ENCODE results near the gene GCSH.

Gene GCSH

DNA sequence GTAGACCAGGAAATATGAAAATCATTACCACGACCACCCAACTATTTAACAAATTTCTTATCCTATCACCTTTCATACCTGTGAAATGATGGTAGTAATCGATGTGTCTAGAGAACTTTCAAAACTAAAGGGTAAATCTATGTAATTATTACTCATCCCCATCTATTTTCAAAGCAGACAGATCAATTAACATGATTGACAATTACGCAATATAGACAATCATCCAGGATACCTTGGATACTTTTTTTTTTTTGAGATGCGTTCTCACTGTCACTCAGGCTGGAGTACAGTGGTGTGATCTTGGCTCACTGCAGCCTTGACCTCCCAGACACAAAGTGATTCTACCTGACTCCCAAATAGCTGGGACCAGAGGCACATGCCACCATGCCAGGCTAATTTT lies 15.2 kb downstream of the GCSH start:
- DNase-seq (ENCODE audit: low read depth) = no peak
- TF ChIP-seq, protein P1, sequence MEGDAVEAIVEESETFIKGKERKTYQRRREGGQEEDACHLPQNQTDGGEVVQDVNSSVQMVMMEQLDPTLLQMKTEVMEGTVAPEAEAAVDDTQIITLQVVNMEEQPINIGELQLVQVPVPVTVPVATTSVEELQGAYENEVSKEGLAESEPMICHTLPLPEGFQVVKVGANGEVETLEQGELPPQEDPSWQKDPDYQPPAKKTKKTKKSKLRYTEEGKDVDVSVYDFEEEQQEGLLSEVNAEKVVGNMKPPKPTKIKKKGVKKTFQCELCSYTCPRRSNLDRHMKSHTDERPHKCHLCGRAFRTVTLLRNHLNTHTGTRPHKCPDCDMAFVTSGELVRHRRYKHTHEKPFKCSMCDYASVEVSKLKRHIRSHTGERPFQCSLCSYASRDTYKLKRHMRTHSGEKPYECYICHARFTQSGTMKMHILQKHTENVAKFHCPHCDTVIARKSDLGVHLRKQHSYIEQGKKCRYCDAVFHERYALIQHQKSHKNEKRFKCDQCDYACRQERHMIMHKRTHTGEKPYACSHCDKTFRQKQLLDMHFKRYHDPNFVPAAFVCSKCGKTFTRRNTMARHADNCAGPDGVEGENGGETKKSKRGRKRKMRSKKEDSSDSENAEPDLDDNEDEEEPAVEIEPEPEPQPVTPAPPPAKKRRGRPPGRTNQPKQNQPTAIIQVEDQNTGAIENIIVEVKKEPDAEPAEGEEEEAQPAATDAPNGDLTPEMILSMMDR (IDR thresholded peaks at IDR 0.05; ENCODE audit: control insufficient read depth, extremely low read depth, insufficient read depth) = no peak
- H3K4me3 ChIP-seq (ENCODE audit: low read depth, low read length) = no peak overlapping the region

DNA sequence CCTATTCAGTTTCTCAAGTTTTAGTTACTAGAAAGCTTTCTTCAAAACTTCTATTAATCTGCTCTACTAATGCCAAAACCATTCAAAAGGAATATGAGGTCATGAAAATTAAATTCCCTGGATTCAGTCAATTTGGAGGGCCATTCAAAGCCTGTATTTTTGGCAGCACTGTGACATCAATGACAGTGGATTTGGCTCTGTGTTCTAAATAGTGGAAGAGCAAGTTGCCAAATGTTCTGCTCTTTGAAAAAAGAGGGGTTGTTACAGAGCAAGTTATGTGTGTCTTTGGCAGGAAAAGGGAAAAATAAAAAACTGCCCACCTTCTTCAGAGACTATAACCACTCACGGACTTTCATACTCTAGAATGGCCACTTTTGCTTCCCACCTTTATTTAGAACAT lies 16.0 kb downstream of the GCSH start:
- TF ChIP-seq, protein P1 (IDR thresholded peaks at IDR 0.05; ENCODE audit: control insufficient read depth, extremely low read depth, insufficient read depth) = no peak
- no peak for DNase-seq (ENCODE audit: low read depth)
- no peak overlapping the region for H3K4me3 ChIP-seq (ENCODE audit: low read depth, low read length)

DNA sequence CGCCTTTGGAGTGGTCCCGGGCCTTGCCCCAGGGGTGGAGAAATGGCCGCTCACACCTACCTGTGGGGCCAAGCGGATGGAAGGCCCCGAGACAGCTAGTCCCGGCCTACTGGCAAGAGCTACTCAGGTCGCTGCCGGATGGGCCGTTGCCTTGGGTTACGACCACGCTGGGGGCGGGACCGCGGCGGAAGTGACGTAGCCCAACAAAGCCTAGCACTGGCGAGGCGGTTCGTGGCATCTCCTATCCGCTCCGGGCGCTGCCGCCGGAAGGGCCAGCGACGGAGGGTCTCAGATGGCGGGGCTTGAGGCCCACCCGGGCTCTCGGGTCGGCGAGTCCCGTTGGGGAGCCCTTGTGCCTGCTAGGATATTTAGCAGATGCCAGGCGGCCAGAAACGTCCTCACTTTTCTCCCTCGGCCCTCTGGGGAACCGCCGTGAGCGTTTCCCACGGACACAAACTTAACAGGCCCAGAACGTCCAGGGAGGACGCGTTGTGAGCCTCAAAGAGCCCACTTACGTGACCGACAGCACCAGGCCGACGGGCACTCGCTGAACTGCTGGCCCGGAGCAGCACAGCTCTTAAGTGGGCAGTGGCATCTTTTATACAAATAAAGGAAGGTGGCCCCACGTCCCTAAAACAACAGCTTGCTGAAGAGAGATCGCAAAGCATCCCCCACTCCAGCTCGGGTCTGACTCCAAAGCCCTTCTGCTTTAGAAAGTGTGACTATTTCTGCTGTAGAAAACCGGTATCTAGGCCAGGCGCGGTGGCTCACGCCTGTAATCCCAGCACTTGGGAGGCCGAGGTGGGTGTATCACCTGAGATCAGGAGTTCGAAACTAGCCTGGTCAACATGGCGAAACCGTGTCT lies 18.9 kb downstream of the GCSH start, which contains the start of gene C16orf46:
Gene C16orf46 (minus strand): TSS at position 163 of the 865 bp plus-strand sequence. CDS start 13,283 bp downstream, outside the sequence.
- peak within 1 kb of the TSS; percentile 81 for H3K4me3 ChIP-seq (ENCODE audit: low read depth, low read length)
- DNase-seq (ENCODE audit: low read depth) = peak; percentile 86
- TF ChIP-seq, protein P1 (IDR thresholded peaks at IDR 0.05; ENCODE audit: control insufficient read depth, extremely low read depth, insufficient read depth) = no peak

DNA sequence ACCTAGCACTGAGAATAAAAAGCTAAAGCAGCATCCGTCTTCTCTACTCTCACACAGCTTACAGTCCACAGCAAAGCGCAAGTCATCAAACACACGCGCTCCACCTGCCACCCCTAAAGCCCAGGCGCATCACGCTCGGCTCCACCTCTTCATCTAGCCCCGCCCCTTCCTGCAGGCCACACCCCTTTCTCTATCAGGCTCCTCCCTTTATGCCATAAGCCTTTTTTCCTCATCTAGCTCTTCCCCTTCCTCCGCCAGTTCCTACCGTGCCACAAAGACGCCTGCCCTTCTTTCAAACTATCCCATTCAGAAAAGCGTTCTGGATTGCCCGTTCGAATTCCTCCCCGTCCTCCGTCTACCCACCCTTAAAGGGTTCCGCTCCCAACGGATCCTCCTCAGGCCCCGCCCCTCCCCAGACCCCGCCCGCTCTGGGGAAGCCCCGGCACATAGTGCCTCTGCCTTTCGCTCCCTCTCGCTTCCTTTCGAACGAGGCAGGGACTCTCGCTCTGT lies 19.6 kb downstream of the GCSH start:
- TF ChIP-seq, protein P1 (IDR thresholded peaks at IDR 0.05; ENCODE audit: control insufficient read depth, extremely low read depth, insufficient read depth) = no peak
- DNase-seq (ENCODE audit: low read depth) = peak; percentile 59
- H3K4me3 ChIP-seq (ENCODE audit: low read depth, low read length) = peak overlapping the region; percentile 81

DNA sequence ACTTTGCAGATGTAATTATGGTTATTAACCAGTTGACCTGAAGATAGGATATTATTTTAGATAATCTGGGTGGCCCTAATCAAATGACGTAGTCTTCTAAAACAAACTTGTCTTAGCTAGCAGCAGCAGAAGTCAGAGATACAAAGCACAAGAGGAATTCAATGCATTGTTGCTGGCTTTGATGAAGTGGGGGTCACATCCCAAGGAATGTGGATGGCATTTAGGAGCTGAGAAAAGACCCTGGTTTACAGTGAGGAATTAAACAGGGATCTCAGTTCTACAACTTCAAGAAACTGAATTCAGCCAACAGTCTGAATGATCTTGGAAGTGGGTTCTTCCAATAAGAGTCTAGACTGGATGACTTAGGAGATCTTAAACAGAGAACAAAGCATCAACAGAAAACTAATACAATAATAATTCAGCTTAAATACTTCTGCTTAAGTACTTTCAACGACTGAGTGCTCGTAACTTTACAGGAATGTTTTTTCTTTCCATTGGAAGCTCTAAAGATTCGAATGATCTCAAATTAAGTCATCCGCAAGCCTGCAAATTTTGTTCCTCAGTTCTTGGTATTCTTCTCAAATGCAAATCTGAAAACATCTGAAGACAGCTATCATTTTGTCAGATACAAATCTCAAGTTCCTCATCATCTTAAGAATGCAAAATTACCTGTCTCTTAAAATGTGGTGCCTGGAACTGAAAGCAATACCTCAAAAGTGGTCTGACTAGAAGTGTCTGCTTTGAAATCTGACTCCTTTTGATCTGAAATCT lies 22.4 kb downstream of the GCSH start:
- DNase-seq (ENCODE audit: low read depth) = no peak
- TF ChIP-seq, protein P1 (IDR thresholded peaks at IDR 0.05; ENCODE audit: control insufficient read depth, extremely low read depth, insufficient read depth) = no peak

DNA sequence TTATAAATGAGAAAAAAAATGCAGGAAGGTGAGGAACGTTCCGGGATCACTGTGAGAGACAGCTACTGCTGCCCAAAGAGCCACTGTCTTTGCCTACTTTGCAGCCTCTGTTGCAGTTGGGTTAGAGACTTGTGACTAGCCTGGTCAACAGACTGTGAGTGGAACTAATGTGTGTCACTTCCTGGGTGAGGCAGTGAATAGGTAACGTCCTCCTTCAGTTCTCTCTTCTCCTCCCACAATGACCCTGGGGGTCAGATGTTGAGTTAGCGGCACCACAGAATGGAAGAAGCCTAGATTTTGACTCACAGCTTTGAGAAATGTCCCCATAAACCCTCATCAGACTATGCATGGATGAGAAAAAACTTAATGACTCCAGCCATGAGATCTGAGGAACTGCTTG lies 24.4 kb downstream of the GCSH start:
- H3K4me3 ChIP-seq (ENCODE audit: low read depth, low read length) = no peak overlapping the region
- TF ChIP-seq, protein P1 (IDR thresholded peaks at IDR 0.05; ENCODE audit: control insufficient read depth, extremely low read depth, insufficient read depth) = no peak
- no peak for DNase-seq (ENCODE audit: low read depth)

More for the DNA sequence above, 22.4 kb downstream of the GCSH start:
- H3K4me3 ChIP-seq (ENCODE audit: low read depth, low read length) = no peak overlapping the region

Data from LNCaP clone FGC (cell line).